Measurements from ENCODE around the gene MAP6. TPM values are rescaled to one million over a fixed set of nuclear protein-coding genes. Genes with fewer than 3 reads are reported as not detected.

MAP6 gene
- total RNA-seq, 1 donor from 2014 or later: 0.54 TPM

GRCh38 chr11:75663808-75664207, 5.0 kb downstream of the MAP6 start:
- Mint-ChIP-seq H3K36me3 (ENCODE audit: low read depth) (peaks cover 7% of the 10 kb centered on the region), H3K27ac (no peak overlapping the region), H3K4me1 (ENCODE audit: low read depth) (peaks cover 23% of the 10 kb centered on the region), H3K27me3 (ENCODE audit: insufficient read depth) (peaks cover 57% of the 10 kb centered on the region), H3K9me3 (no peaks in the 10 kb centered on the region), H3K4me3 (no peak overlapping the region)
- no peak for DNase-seq (ENCODE audit: low spot score)
- intact Hi-C loops (cut with micrococcal nuclease): no loop called here

DNA sequence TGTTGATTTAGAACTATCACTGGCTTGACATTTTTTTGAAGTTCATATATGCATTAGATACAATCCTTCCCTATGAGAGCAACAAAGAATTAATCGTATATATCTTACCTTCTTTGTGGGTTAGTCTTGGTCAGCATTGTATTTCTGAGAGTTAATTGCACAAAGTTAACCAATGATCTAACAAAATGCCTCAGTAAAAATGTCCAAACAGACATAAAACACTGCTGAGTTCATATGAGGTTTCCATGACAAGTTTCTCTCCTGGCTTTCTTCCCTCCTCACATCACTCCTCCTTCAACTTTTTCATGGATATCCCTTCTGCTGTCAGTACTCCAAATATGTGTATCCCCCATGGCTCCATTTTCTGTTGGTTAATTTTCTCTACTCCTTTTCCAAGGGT, 9.0 kb downstream of the MAP6 start:
- Mint-ChIP-seq H3K27ac (no peak overlapping the region), H3K36me3 (ENCODE audit: low read depth) (no peaks in the 10 kb centered on the region), H3K9me3 (no peaks in the 10 kb centered on the region), H3K4me3 (no peak overlapping the region), H3K4me1 (ENCODE audit: low read depth) (peaks cover 4% of the 10 kb centered on the region), H3K27me3 (ENCODE audit: insufficient read depth) (peaks cover 41% of the 10 kb centered on the region)
- intact Hi-C loops (cut with micrococcal nuclease): no loop called here
- no peak for DNase-seq (ENCODE audit: low spot score)

DNA sequence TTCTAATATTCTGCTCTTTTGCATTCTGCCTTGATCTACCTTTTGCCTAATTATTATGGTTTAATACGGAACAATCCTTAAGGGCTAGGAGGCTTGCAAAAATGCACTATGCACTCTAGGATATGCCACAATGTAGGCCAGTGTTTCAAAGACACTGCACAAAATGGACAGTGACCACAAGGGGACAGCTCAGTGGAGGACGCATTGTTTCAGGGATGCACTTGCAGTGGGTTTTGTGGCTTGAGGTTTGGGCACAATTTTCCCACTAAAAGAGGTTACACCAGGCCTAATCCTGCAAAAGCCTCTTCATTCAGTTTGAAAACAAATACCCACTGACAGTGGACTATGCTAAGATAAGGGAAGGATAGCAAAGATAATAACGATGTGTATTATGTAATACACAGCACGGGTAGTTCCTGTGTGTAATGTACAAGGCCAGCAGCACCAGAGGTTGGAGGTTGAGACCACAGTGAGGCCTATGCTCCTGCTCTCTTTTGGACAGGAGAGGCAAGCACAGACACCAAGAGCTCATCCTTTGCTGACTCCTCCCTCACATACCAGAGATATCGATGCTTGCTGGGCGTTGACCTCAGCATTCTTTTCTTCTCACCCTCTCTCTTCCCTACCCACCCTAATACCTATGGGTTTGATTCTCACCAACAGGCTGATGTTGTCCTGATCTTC, 12.7 kb downstream of the MAP6 start:
- Mint-ChIP-seq H3K4me1 (ENCODE audit: low read depth) (peaks cover 15% of the 10 kb centered on the region), H3K4me3 (no peak overlapping the region), H3K36me3 (ENCODE audit: low read depth) (no peaks in the 10 kb centered on the region), H3K27me3 (ENCODE audit: insufficient read depth) (peaks cover 32% of the 10 kb centered on the region), H3K9me3 (no peaks in the 10 kb centered on the region), H3K27ac (no peak overlapping the region)
- DNase-seq (ENCODE audit: low spot score): no peak
- intact Hi-C loops (cut with micrococcal nuclease): no loop called here

- Mint-ChIP-seq H3K4me3 (no peak overlapping the region), H3K4me1 (ENCODE audit: low read depth) (peaks cover 15% of the 10 kb centered on the region), H3K36me3 (ENCODE audit: low read depth) (no peaks in the 10 kb centered on the region), H3K27me3 (ENCODE audit: insufficient read depth) (peaks cover 31% of the 10 kb centered on the region), H3K27ac (no peak overlapping the region), H3K9me3 (no peaks in the 10 kb centered on the region)
- DNase-seq (ENCODE audit: low spot score): no peak
- intact Hi-C loops (cut with micrococcal nuclease): no loop called here
Observed at GRCh38 chr11:75655605-75656004, 13.2 kb downstream of the MAP6 start.

DNA sequence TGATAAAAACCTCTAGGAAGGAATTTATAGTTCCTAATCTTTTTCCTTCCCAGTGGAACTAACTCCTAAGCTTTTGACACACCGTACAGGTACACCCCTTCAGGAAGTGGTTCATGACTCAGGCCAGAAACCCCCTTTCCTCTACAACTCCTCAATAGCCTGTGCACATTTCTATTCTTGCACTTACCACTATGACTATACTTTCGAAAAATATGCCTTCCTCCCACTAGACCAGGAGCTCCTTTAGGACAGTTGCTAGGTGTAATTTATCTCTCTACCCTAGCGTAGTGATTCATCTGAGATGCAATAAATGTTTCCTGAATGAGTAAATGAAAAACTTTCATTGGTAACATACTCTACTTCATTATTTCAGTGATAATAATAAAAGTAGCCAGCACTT, 14.5 kb downstream of the MAP6 start:
- Mint-ChIP-seq H3K4me3 (no peak overlapping the region), H3K4me1 (ENCODE audit: low read depth) (peaks cover 15% of the 10 kb centered on the region), H3K27me3 (ENCODE audit: insufficient read depth) (peaks cover 24% of the 10 kb centered on the region), H3K27ac (no peak overlapping the region), H3K9me3 (no peaks in the 10 kb centered on the region), H3K36me3 (ENCODE audit: low read depth) (no peaks in the 10 kb centered on the region)
- DNase-seq (ENCODE audit: low spot score): no peak
- intact Hi-C loops (cut with micrococcal nuclease): loop anchor here (1.0 kb wide), 1 partner anchor 35 kb away; no protein-coding TSS in a partner anchor

DNA sequence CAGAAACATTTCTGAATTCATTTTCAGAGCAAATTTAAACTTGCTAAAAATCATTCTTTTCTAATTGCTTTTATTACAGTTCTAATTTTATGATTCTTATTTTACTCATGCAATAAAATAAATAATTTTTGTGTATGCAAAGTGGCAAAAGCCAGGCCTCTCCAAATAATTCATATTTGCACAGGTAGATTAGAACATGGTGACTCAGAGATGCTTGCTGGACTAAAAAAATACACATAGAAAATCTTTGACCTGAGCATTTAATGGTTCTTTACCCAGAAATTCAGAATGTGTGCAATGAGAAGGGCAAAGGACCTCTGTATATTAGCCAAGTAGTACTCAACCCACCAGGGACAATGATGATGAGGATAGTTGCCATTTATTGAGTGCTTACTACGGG, 15.3 kb downstream of the MAP6 start:
- no peak overlapping the region for H3K4me3 Mint-ChIP-seq
- no peak overlapping the region for H3K27ac Mint-ChIP-seq
- intact Hi-C loops (cut with micrococcal nuclease): no loop called here
- DNase-seq (ENCODE audit: low spot score): no peak
- H3K36me3 Mint-ChIP-seq (ENCODE audit: low read depth): no peaks in the 10 kb centered on the region
- H3K27me3 Mint-ChIP-seq (ENCODE audit: insufficient read depth): peaks cover 20% of the 10 kb centered on the region
- peaks cover 15% of the 10 kb centered on the region for H3K4me1 Mint-ChIP-seq (ENCODE audit: low read depth)
- H3K9me3 Mint-ChIP-seq: no peaks in the 10 kb centered on the region

GRCh38 chr11:75652936-75653335, 15.9 kb downstream of the MAP6 start:
- Mint-ChIP-seq H3K4me1 (ENCODE audit: low read depth) (peaks cover 15% of the 10 kb centered on the region), H3K27ac (no peak overlapping the region), H3K36me3 (ENCODE audit: low read depth) (no peaks in the 10 kb centered on the region), H3K27me3 (ENCODE audit: insufficient read depth) (peaks cover 16% of the 10 kb centered on the region), H3K4me3 (no peak overlapping the region), H3K9me3 (no peaks in the 10 kb centered on the region)
- no peak for DNase-seq (ENCODE audit: low spot score)
- intact Hi-C loops (cut with micrococcal nuclease): no loop called here

- intact Hi-C loops (cut with micrococcal nuclease): no loop called here
- H3K4me1 Mint-ChIP-seq (ENCODE audit: low read depth): peaks cover 15% of the 10 kb centered on the region
- no peaks in the 10 kb centered on the region for H3K36me3 Mint-ChIP-seq (ENCODE audit: low read depth)
- peaks cover 16% of the 10 kb centered on the region for H3K27me3 Mint-ChIP-seq (ENCODE audit: insufficient read depth)
- no peaks in the 10 kb centered on the region for H3K9me3 Mint-ChIP-seq
- H3K4me3 Mint-ChIP-seq: no peak overlapping the region
- H3K27ac Mint-ChIP-seq: no peak overlapping the region
- no peak for DNase-seq (ENCODE audit: low spot score)
Observed at GRCh38 chr11:75651218-75651617, 17.6 kb downstream of the MAP6 start.

DNA sequence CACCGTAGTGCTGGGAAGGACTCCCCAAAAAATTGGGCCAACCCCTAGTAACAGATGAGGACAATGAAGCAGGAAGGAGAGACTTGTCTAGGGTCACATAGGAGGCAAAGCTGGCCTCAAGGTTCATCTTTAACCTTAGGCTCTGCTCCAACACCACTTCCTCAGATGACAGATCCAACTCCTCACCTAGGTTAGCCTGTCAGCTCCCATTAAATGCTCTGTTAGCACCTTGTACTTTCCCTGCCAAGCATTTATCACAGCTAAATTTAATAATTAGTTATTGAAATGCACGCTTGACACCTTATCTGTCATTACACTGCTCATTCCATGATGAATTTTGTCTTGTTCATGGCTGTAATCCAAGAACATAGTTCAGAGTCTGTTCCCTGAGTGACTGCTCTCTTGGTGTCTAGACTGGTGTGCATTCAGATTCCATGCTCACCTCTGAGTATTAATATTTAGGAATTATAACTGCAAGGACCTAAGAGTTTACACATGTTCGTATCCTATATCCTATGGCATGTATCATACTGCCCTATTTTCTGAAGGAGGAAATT, 18.6 kb downstream of the MAP6 start:
- Mint-ChIP-seq H3K4me1 (ENCODE audit: low read depth) (peaks cover 15% of the 10 kb centered on the region), H3K9me3 (no peaks in the 10 kb centered on the region), H3K27ac (no peak overlapping the region), H3K4me3 (no peak overlapping the region), H3K27me3 (ENCODE audit: insufficient read depth) (peaks cover 20% of the 10 kb centered on the region), H3K36me3 (ENCODE audit: low read depth) (no peaks in the 10 kb centered on the region)
- DNase-seq (ENCODE audit: low spot score): no peak
- intact Hi-C loops (cut with micrococcal nuclease): no loop called here

- intact Hi-C loops (cut with micrococcal nuclease): no loop called here
- H3K27me3 Mint-ChIP-seq (ENCODE audit: insufficient read depth): peaks cover 20% of the 10 kb centered on the region
- H3K36me3 Mint-ChIP-seq (ENCODE audit: low read depth): no peaks in the 10 kb centered on the region
- DNase-seq (ENCODE audit: low spot score): no peak
- no peak overlapping the region for H3K27ac Mint-ChIP-seq
- no peaks in the 10 kb centered on the region for H3K9me3 Mint-ChIP-seq
- H3K4me1 Mint-ChIP-seq (ENCODE audit: low read depth): no peaks in the 10 kb centered on the region
- H3K4me3 Mint-ChIP-seq: no peak overlapping the region
Observed at GRCh38 chr11:75644946-75645345, 23.9 kb downstream of the MAP6 start.

DNA sequence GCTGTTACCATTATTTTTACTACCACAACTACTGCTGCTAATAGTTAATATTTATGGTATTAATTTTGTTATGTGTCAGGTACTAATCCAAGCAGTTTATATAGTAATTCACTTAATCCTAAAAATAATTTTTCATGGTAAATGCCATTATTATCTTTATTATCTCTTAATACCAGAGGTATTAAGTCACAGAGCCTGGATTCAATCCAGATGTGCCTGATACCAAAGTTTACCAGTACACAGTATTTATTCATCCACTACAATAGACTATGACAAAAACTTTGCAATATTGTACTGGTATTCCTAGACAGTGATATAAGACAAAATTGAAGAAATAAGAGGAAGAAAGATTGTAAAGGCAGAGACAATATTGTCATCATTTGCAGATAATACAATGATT, 24.5 kb downstream of the MAP6 start:
- intact Hi-C loops (cut with micrococcal nuclease): no loop called here
- H3K27me3 Mint-ChIP-seq (ENCODE audit: insufficient read depth): peaks cover 20% of the 10 kb centered on the region
- H3K4me1 Mint-ChIP-seq (ENCODE audit: low read depth): no peaks in the 10 kb centered on the region
- no peaks in the 10 kb centered on the region for H3K9me3 Mint-ChIP-seq
- no peak for DNase-seq (ENCODE audit: low spot score)
- H3K27ac Mint-ChIP-seq: no peak overlapping the region
- H3K36me3 Mint-ChIP-seq (ENCODE audit: low read depth): no peaks in the 10 kb centered on the region
- H3K4me3 Mint-ChIP-seq: no peak overlapping the region

DNA sequence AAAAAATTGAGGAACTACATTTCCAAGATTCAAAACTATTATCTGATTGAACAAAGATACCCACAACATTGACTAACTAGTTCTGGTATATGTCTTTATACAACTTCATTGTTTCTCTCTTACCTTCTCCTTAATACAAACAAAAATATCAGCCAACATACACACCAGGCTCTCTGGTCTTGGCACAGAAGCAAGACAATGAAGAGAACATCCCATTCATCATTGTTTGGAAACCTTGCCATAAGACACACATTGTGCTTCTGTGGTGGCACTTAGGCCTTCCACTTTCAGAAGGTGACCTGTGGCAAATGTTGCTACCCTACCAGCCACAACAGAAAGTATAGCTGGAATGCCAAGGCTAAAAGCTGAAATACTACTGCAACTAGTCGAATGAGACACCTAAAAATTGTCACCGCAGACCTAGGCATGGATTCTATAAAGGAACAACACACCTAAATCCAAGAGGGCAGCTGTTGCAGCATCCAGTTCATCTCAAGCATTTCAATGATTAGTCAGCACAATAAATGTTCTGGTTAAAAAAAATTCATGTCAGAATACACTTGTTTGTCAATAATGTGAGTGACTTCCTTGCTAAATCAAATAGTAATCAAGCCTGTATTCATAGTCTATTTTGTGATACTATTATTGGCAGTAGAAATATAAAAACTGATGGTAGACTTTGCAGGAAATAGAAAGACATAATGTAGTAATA, 26.3 kb downstream of the MAP6 start:
- no peaks in the 10 kb centered on the region for H3K9me3 Mint-ChIP-seq
- H3K4me3 Mint-ChIP-seq: no peak overlapping the region
- intact Hi-C loops (cut with micrococcal nuclease): no loop called here
- no peaks in the 10 kb centered on the region for H3K4me1 Mint-ChIP-seq (ENCODE audit: low read depth)
- no peak for DNase-seq (ENCODE audit: low spot score)
- H3K36me3 Mint-ChIP-seq (ENCODE audit: low read depth): no peaks in the 10 kb centered on the region
- H3K27me3 Mint-ChIP-seq (ENCODE audit: insufficient read depth): peaks cover 27% of the 10 kb centered on the region
- no peak overlapping the region for H3K27ac Mint-ChIP-seq

- Mint-ChIP-seq H3K27ac (no peak overlapping the region), H3K4me3 (no peak overlapping the region), H3K27me3 (ENCODE audit: insufficient read depth) (peaks cover 24% of the 10 kb centered on the region), H3K9me3 (no peaks in the 10 kb centered on the region), H3K36me3 (ENCODE audit: low read depth) (no peaks in the 10 kb centered on the region), H3K4me1 (ENCODE audit: low read depth) (no peaks in the 10 kb centered on the region)
- intact Hi-C loops (cut with micrococcal nuclease): no loop called here
- DNase-seq (ENCODE audit: low spot score): no peak
Observed at GRCh38 chr11:75639762-75640181, 29.1 kb downstream of the MAP6 start.
